GM12878 (cell line): ENCODE results near the gene ATG14. TPM values are rescaled to one million over a fixed set of nuclear protein-coding genes. Genes with fewer than 3 reads are reported as not detected.

Experiments used
- ATAC-seq: fragments of 200-7000 bp; cut with Tn5 transposase; 3 replicates; pipeline ENCODE4 v1.9.1; 2020; ENCODE audit warnings: mild to moderate bottlenecking, moderate library complexity
- BruUV-seq: library from RNA; stranded (reverse); fragments of 400-500 nt; replicated peaks from 2 replicates; lab custom pipeline; 2021; lab: Mats Ljungman, UMichigan
- CTCF ChIA-PET: fragments of 300-600 bp; sonication (Branson Sonifier 250); formaldehyde crosslinking; extraction: SDS; loops from one replicate; lab custom pipeline; 2021; ENCODE audit warnings: inconsistent platforms; lab: Yijun Ruan, JAX
- POLR2A ChIA-PET: fragments of 350-600 bp; formaldehyde crosslinking; extraction: SDS; loops from one replicate; lab custom pipeline; 2021; ENCODE audit warnings: inconsistent platforms; lab: Charles Lee
- RAD21 ChIA-PET: fragments of 300-600 bp; sonication (Branson Sonifier 250); formaldehyde crosslinking; loops from one replicate; lab custom pipeline; 2023; ENCODE audit warnings: antibody characterized with exemption; ENCODE audit not compliant: unreplicated experiment; lab: Charles Lee
- SMC1A ChIA-PET: fragments of 300-600 bp; sonication (Branson Sonifier 250); formaldehyde crosslinking; loops from one replicate; lab custom pipeline; 2023; ENCODE audit not compliant: unreplicated experiment, uncharacterized antibody; lab: Charles Lee
- DNase-seq: peaks from one replicate; pipeline ENCODE4 v3.0.0-alpha.2; 2011; ENCODE audit warnings: low read depth, low spot score
- FAIRE-seq: peaks from 3 replicates; lab custom pipeline; 2011; peaks lifted over from hg19 to GRCh38; lab: Jason Lieb, UNC
- H2AFZ ChIP-seq: 2 replicates; pipeline ENCODE4 v1.6.0; 2011; ENCODE audit warnings: low read depth, low read length, control low read depth; ENCODE audit not compliant: control insufficient read depth
- H3K27ac ChIP-seq: 2 replicates; pipeline ENCODE4 v1.5.1; 2011; ENCODE audit warnings: control low read depth; ENCODE audit not compliant: control insufficient read depth, insufficient read depth
- H3K27me3 ChIP-seq, 2 experiments: replicated peaks in 1 of 2; 2 replicates each; pipeline versions ENCODE4 v1.6.0 to v1.6.1; 2011; ENCODE audit warnings: low read length in 1 of 2; ENCODE audit not compliant: control insufficient read depth in 2 of 2, insufficient read depth in 2 of 2
- H3K36me3 ChIP-seq, 2 experiments: 2 replicates each; pipeline ENCODE4 v1.5.1; 2011; ENCODE audit warnings: low read length in 1 of 2; ENCODE audit not compliant: control insufficient read depth in 2 of 2, insufficient read depth in 2 of 2
- H3K4me1 ChIP-seq: 2 replicates; pipeline ENCODE4 v1.6.1; 2011; ENCODE audit warnings: mild to moderate bottlenecking, low read length, moderate library complexity, mixed read lengths; ENCODE audit not compliant: control insufficient read depth, insufficient read depth
- H3K4me2 ChIP-seq: 2 replicates; pipeline ENCODE4 v1.6.0; 2011; ENCODE audit warnings: control low read depth; ENCODE audit not compliant: control insufficient read depth, insufficient read depth
- H3K4me3 ChIP-seq: fragments of 200-600 bp; sonication (generic); 2 replicates; pipeline ENCODE4 v1.5.1; 2016
- H3K79me2 ChIP-seq: 2 replicates; pipeline ENCODE4 v1.6.0; 2011; ENCODE audit warnings: low read length; ENCODE audit not compliant: control insufficient read depth, insufficient read depth
- H3K9ac ChIP-seq: 2 replicates; pipeline ENCODE4 v1.8.0; 2011; ENCODE audit warnings: low read length, control low read depth, mixed read lengths; ENCODE audit not compliant: control insufficient read depth, insufficient read depth
- H3K9me3 ChIP-seq: replicated peaks from 3 replicates; pipeline ENCODE4 v1.5.1; 2011; ENCODE audit warnings: mild to moderate bottlenecking, low read length; ENCODE audit not compliant: control insufficient read depth, insufficient read depth
- H4K20me1 ChIP-seq: 2 replicates; pipeline ENCODE4 v1.6.0; 2011; ENCODE audit not compliant: control insufficient read depth, insufficient read depth
- ATF7 ChIP-seq: fragments of 450-650 bp; IDR thresholded peaks from 2 replicates; pipeline ENCODE4 v1.6.1; 2016; ENCODE audit warnings: low read depth, mild to moderate bottlenecking
- BMI1 ChIP-seq: fragments of 450-650 bp; IDR thresholded peaks from 2 replicates; pipeline ENCODE4 v1.6.1; 2016; ENCODE audit warnings: mild to moderate bottlenecking, moderate library complexity, borderline replicate concordance
- CEBPB ChIP-seq, 2 experiments: fragments of 150-350 bp in 1 of 2; IDR thresholded peaks; 2 replicates each; pipeline ENCODE4 v1.6.1; 2012 to 2014; ENCODE audit warnings: low read depth in 2 of 2, low read length in 2 of 2, borderline replicate concordance in 1 of 2, inconsistent platforms in 1 of 2
- CEBPZ ChIP-seq: fragments of 150-350 bp; IDR thresholded peaks from 2 replicates; pipeline ENCODE4 v1.6.1; 2016; ENCODE audit warnings: low read depth, low read length
- PBX3 ChIP-seq: IDR thresholded peaks from 2 replicates; pipeline ENCODE4 v1.6.1; 2011; ENCODE audit warnings: mild to moderate bottlenecking, low read depth, low read length, moderate library complexity; ENCODE audit not compliant: insufficient replicate concordance
- POLR2AphosphoS2 ChIP-seq: IDR thresholded peaks from 2 replicates; pipeline ENCODE4 v1.6.1; 2011; ENCODE audit warnings: low read depth, mild to moderate bottlenecking, low read length, improper control_type of control experiment, moderate library complexity
- POLR2AphosphoS5 ChIP-seq: IDR thresholded peaks from 2 replicates; pipeline ENCODE4 v1.6.1; 2011; ENCODE audit warnings: mild to moderate bottlenecking, low read length, inconsistent platforms
- RAD51 ChIP-seq: fragments of 450-650 bp; IDR thresholded peaks from 2 replicates; pipeline ENCODE4 v1.6.1; 2016; ENCODE audit warnings: moderate library complexity, mild to moderate bottlenecking, inconsistent platforms
- STAT1 ChIP-seq: fragments of 450-650 bp; conservative IDR thresholded peaks from 2 replicates; pipeline ENCODE4 v1.6.1; 2014; ENCODE audit warnings: antibody characterized with exemption, mild to moderate bottlenecking
- TAF1 ChIP-seq: IDR thresholded peaks from 2 replicates; pipeline ENCODE4 v1.6.1; 2011; ENCODE audit warnings: mild to moderate bottlenecking, low read depth, low read length, borderline replicate concordance
- TCF3 ChIP-seq: IDR thresholded peaks from 2 replicates; pipeline ENCODE4 v1.6.1; 2012; ENCODE audit warnings: low read depth, mild to moderate bottlenecking, low read length, borderline replicate concordance; ENCODE audit not compliant: insufficient read depth
- YBX1 ChIP-seq: fragments of 450-650 bp; IDR thresholded peaks from 2 replicates; pipeline ENCODE4 v1.6.1; 2016; ENCODE audit warnings: antibody characterized with exemption
- WGBS: methylation state at CpG from one replicate; pipeline ENCODE4 v1.1.6; 2016; ENCODE audit warnings: low lambda C conversion rate; ENCODE audit not compliant: insufficient replicate concordance, insufficient coverage; ENCODE audit errors: missing lambda C conversion rate; 5-methylcytosine and 5-hydroxymethylcytosine counted together
- in situ Hi-C: fragments of 300-500 bp; cut with MboI; formaldehyde crosslinking; loops from 9 replicates; pipeline ENCODE4 v1.14.3; 2018; ENCODE audit warnings: mixed read lengths
- intact Hi-C: fragments of 100-400 bp; cut with micrococcal nuclease; formaldehyde crosslinking; loops from one replicate; pipeline ENCODE4 v1.14.2; 2022; ENCODE audit not compliant: unreplicated experiment
- polyA plus RNA-seq, 11 experiments: library from polyadenylated mRNA; depleted of rRNA in 4 of 11; unstranded in 6 of 11; stranded (reverse) in 5 of 11; fragments of >200 nt; fragmentation: Nextera tagmentation in 4 of 11; fragmentation: Illumina TruSeq in 1 of 11; extraction: Ambion mirVana in 4 of 11; extraction: Trizol in 1 of 11; gene quantifications; 1 replicate in 1 of 11; 2 replicates in 10 of 11; pipeline versions ENCODE4 v1.2.1 to v1.2.3, GENCODE V29; 2011 to 2016; ENCODE audit warnings: inconsistent platforms in 2 of 11, missing spikeins in 2 of 11, low read depth in 1 of 11
- total RNA-seq, 4 experiments: library from RNA; depleted of rRNA in 3 of 4; stranded (reverse); fragments of >200 nt in 3 of 4; fragmentation: Illumina TruSeq in 1 of 4; extraction: Trizol in 1 of 4; gene quantifications; 2 replicates each; pipeline versions ENCODE4 v1.2.1 to v1.2.3, GENCODE V29; 2013 to 2021

Gene ATG14
- total and polyA plus RNA-seq, 10 of the 15 experiments (the other 5 are each of a cell fraction or from before 2014, with no cell fraction given) = 1.1 to 6.4 (median 5.0) TPM

- in situ Hi-C loops (no loop called here), intact Hi-C loops (loop anchor here (5.0 kb wide), 1 partner anchor 142 kb away; the partner anchor contains the start of gene FBXO34)
- POLR2A ChIA-PET = interaction anchor here (0.6 to 1.1 kb wide), 2 partner anchors 13 to 14 kb away, joined by 3 read pairs; no protein-coding TSS in a partner anchor
- ATAC-seq (no peak), DNase-seq (no peak), FAIRE-seq (no peak)
- Histone ChIP-seq H2AFZ (no peak overlapping the region), H3K9me3 (no peaks in the 10 kb centered on the region), H3K4me2 (no peak overlapping the region), H3K79me2 (peaks cover 9% of the 10 kb centered on the region), H3K36me3 (no peaks in the 10 kb centered on the region), H3K4me3 (no peak overlapping the region), H3K27ac (no peak overlapping the region), H3K9ac (no peak overlapping the region), H4K20me1 (no peaks in the 10 kb centered on the region), H3K4me1 (peaks cover 3% of the 10 kb centered on the region), H3K27me3 (no peaks in the 10 kb centered on the region)
- no peak for TF ChIP-seq PBX3
- TF ChIP-seq CEBPZ = no peak
- TF ChIP-seq TCF3 = no peak
- TF ChIP-seq BMI1 = no peak
- no peak for TF ChIP-seq CEBPB (IDR thresholded peaks at IDR 0.05; ENCODE audit: borderline replicate concordance in 1 of 2, low read depth in 2 of 2, low read length in 2 of 2)
- TF ChIP-seq POLR2AphosphoS2 = no peak
- no peak for TF ChIP-seq RAD51
- TF ChIP-seq TAF1 = no peak
- no peak for TF ChIP-seq ATF7
- TF ChIP-seq YBX1 = no peak
- TF ChIP-seq STAT1 = no peak
- TF ChIP-seq POLR2AphosphoS5 = no peak
- WGBS = 78% methylated on average over 3 of the region's 3 CpGs
- CTCF ChIA-PET = interaction anchor here (1.5 to 2.7 kb wide), 2 partner anchors 13 to 23 kb away, joined by 5 to 18 read pairs; no protein-coding TSS in a partner anchor
- no TSS peak for BruUV-seq
- SMC1A ChIA-PET = interaction anchor here (0.8 to 1.8 kb wide), 8 partner anchors 9 to 144 kb away, joined by 3 to 6 read pairs (median 4); no protein-coding TSS in a partner anchor
- RAD21 ChIA-PET = no interaction called here
These were observed 2.9 kb upstream of the ATG14 start for GRCh38 chr14:55414551-55414950.
